HepG2 (cell line): ENCODE results near the gene TADA2B. TPM values are rescaled to one million over a fixed set of nuclear protein-coding genes. Genes with fewer than 3 reads are reported as not detected.

Experiments
- ATAD3A ChIP-seq: sonication (generic); formaldehyde crosslinking; IDR thresholded peaks from 2 replicates; pipeline ENCODE4 v1.4.0; 2020; ENCODE audit warnings: missing genetic modification reagents
- KDM1A ChIP-seq: IDR thresholded peaks from 2 replicates; pipeline ENCODE4 v1.6.1; 2016; ENCODE audit warnings: missing compliant biosample characterization
- MAFG ChIP-seq: sonication (generic); formaldehyde crosslinking; IDR thresholded peaks from 2 replicates; pipeline ENCODE4 v1.5.1; 2020; ENCODE audit warnings: mild to moderate bottlenecking, missing genetic modification reagents
- MLXIP ChIP-seq: sonication (generic); formaldehyde crosslinking; IDR thresholded peaks from 2 replicates; pipeline ENCODE4 v1.9.0; 2021; ENCODE audit warnings: missing genetic modification reagents, borderline replicate concordance
- MYC ChIP-seq: sonication (generic); formaldehyde crosslinking; IDR thresholded peaks from 2 replicates; pipeline ENCODE4 v1.9.0; 2021; ENCODE audit warnings: missing genetic modification reagents, borderline replicate concordance
- POLR2A ChIP-seq, 2 experiments: IDR thresholded peaks; 2 replicates each; pipeline ENCODE4 v1.6.1; 2011; ENCODE audit warnings: low read depth in 2 of 2, low read length in 2 of 2, mild to moderate bottlenecking in 1 of 2, moderate library complexity in 1 of 2; ENCODE audit not compliant: insufficient read depth in 1 of 2
- REL ChIP-seq: sonication (generic); formaldehyde crosslinking; conservative IDR thresholded peaks from 2 replicates; pipeline ENCODE4 v1.8.0; 2022; ENCODE audit warnings: mild to moderate bottlenecking, missing genetic modification reagents, moderate library complexity
- TBX2 ChIP-seq: sonication (generic); formaldehyde crosslinking; IDR thresholded peaks from 2 replicates; pipeline ENCODE4 v1.5.0; 2020; ENCODE audit warnings: missing genetic modification reagents, mild to moderate bottlenecking, borderline replicate concordance
- TFE3 ChIP-seq: IDR thresholded peaks from 2 replicates; pipeline ENCODE4 v1.6.1; 2016
- TOPORS ChIP-seq: sonication (generic); formaldehyde crosslinking; IDR thresholded peaks from 2 replicates; pipeline ENCODE4 v1.8.0; 2023; ENCODE audit warnings: mild to moderate bottlenecking, missing genetic modification reagents
- YEATS2 ChIP-seq: sonication (generic); formaldehyde crosslinking; IDR thresholded peaks from 2 replicates; pipeline ENCODE4 v1.4.0; 2020; ENCODE audit warnings: missing genetic modification reagents, borderline replicate concordance
- ZBTB3 ChIP-seq: sonication (generic); formaldehyde crosslinking; IDR thresholded peaks from 2 replicates; pipeline ENCODE4 v1.4.0; 2020; ENCODE audit warnings: low read depth, mild to moderate bottlenecking, moderate library complexity, missing genetic modification reagents, borderline replicate concordance
- ZFAT ChIP-seq: sonication (generic); formaldehyde crosslinking; conservative IDR thresholded peaks from 2 replicates; pipeline ENCODE4 v1.8.1; 2023; ENCODE audit warnings: missing genetic modification reagents, inconsistent platforms
- ZNF180 ChIP-seq: sonication (generic); formaldehyde crosslinking; IDR thresholded peaks from 2 replicates; pipeline ENCODE4 v1.4.0; 2020; ENCODE audit warnings: low read depth, missing genetic modification reagents, borderline replicate concordance
- ZNF207 ChIP-seq: fragments of 450-650 bp; IDR thresholded peaks from 2 replicates; pipeline ENCODE4 v1.6.1; 2016; ENCODE audit warnings: antibody characterized with exemption, borderline replicate concordance
- ZNF558 ChIP-seq: sonication (generic); formaldehyde crosslinking; IDR thresholded peaks from 2 replicates; pipeline ENCODE4 v1.9.0; 2022; ENCODE audit warnings: mild to moderate bottlenecking, missing genetic modification reagents, borderline replicate concordance
- ZNF562 ChIP-seq: sonication (generic); formaldehyde crosslinking; IDR thresholded peaks from 2 replicates; pipeline ENCODE4 v1.8.0; 2022; ENCODE audit warnings: missing genetic modification reagents, borderline replicate concordance
- ZNF674 ChIP-seq: sonication (generic); formaldehyde crosslinking; IDR thresholded peaks from 2 replicates; pipeline ENCODE4 v1.5.0; 2020; ENCODE audit warnings: low read depth, mild to moderate bottlenecking, missing genetic modification reagents
- ZSCAN30 ChIP-seq: sonication (generic); formaldehyde crosslinking; IDR thresholded peaks from 2 replicates; pipeline ENCODE4 v1.5.0; 2020; ENCODE audit warnings: mild to moderate bottlenecking, missing genetic modification reagents
- polyA plus RNA-seq, 8 experiments: library from polyadenylated mRNA; depleted of rRNA in 3 of 8; stranded (reverse) in 7 of 8; unstranded in 1 of 8; fragments of >200 nt; fragmentation: Illumina TruSeq in 4 of 8; extraction: Trizol in 4 of 8; gene quantifications; 2 replicates each; pipeline versions ENCODE4 v1.2.1 to v1.2.3, GENCODE V29; 2011 to 2016; ENCODE audit warnings: low read depth in 4 of 8, missing spikeins in 1 of 8, mixed read lengths in 1 of 8; ENCODE audit not compliant: insufficient read depth in 1 of 8
- total RNA-seq, 5 experiments: library from RNA; depleted of rRNA; stranded (reverse); fragments of >200 nt; fragmentation: Illumina TruSeq; extraction: Trizol; gene quantifications; 2 replicates each; pipeline ENCODE4 v1.2.3, GENCODE V29; 2016; ENCODE audit warnings: low read depth in 1 of 5
- TF ChIP-seq, protein P1 (sequence below): sonication (generic); formaldehyde crosslinking; IDR thresholded peaks from 2 replicates; pipeline ENCODE4 v1.5.0; 2020; ENCODE audit warnings: mild to moderate bottlenecking, missing genetic modification reagents, moderate library complexity
- TF ChIP-seq, protein P2 (sequence below): IDR thresholded peaks from 2 replicates; pipeline ENCODE4 v1.6.1; 2016; ENCODE audit warnings: mild to moderate bottlenecking
- TF ChIP-seq, protein P3 (sequence below): sonication (generic); formaldehyde crosslinking; IDR thresholded peaks from 2 replicates; pipeline ENCODE4 v1.8.1; 2023; ENCODE audit warnings: mild to moderate bottlenecking, missing genetic modification reagents

TADA2B gene
- total and polyA plus RNA-seq, 2 of the 13 experiments (the other 11 are each of a cell fraction or from before 2014, with no cell fraction given) = 4.6 to 8.9 TPM

- no peak for TF ChIP-seq ZNF207
- TF ChIP-seq TOPORS (CRISPR knock-in tag) = no peak
- no peak for TF ChIP-seq REL (CRISPR knock-in tag)
- no peak for TF ChIP-seq ZNF558 (CRISPR knock-in tag)
- TF ChIP-seq POLR2A (IDR thresholded peaks at IDR 0.05; ENCODE audit: insufficient read depth in 1 of 2, low read depth in 2 of 2, low read length in 2 of 2) = no peak
- TF ChIP-seq, protein P1, sequence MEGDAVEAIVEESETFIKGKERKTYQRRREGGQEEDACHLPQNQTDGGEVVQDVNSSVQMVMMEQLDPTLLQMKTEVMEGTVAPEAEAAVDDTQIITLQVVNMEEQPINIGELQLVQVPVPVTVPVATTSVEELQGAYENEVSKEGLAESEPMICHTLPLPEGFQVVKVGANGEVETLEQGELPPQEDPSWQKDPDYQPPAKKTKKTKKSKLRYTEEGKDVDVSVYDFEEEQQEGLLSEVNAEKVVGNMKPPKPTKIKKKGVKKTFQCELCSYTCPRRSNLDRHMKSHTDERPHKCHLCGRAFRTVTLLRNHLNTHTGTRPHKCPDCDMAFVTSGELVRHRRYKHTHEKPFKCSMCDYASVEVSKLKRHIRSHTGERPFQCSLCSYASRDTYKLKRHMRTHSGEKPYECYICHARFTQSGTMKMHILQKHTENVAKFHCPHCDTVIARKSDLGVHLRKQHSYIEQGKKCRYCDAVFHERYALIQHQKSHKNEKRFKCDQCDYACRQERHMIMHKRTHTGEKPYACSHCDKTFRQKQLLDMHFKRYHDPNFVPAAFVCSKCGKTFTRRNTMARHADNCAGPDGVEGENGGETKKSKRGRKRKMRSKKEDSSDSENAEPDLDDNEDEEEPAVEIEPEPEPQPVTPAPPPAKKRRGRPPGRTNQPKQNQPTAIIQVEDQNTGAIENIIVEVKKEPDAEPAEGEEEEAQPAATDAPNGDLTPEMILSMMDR (CRISPR knock-in tag) = peak; percentile 38
- 0 out of 2 replicates have a peak, but pooled peaks have one; percentile 28 for TF ChIP-seq MLXIP
- no peak for TF ChIP-seq ZBTB3 (CRISPR knock-in tag)
- no peak for TF ChIP-seq ATAD3A (CRISPR knock-in tag)
- no peak for TF ChIP-seq TBX2 (CRISPR knock-in tag)
- no peak for TF ChIP-seq ZNF180 (CRISPR knock-in tag)
- TF ChIP-seq ZFAT (CRISPR knock-in tag) = no peak
- TF ChIP-seq ZSCAN30 (CRISPR knock-in tag) = no peak
- TF ChIP-seq KDM1A (CRISPR knock-in tag) = no peak
- no peak for TF ChIP-seq ZNF674 (CRISPR knock-in tag)
- no peak for TF ChIP-seq MYC (CRISPR knock-in tag)
- TF ChIP-seq, protein P2, sequence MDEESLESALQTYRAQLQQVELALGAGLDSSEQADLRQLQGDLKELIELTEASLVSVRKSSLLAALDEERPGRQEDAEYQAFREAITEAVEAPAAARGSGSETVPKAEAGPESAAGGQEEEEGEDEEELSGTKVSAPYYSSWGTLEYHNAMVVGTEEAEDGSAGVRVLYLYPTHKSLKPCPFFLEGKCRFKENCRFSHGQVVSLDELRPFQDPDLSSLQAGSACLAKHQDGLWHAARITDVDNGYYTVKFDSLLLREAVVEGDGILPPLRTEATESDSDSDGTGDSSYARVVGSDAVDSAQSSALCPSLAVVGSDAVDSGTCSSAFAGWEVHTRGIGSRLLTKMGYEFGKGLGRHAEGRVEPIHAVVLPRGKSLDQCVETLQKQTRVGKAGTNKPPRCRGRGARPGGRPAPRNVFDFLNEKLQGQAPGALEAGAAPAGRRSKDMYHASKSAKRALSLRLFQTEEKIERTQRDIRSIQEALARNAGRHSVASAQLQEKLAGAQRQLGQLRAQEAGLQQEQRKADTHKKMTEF (CRISPR knock-in tag) = no peak
- no peak for TF ChIP-seq MAFG
- TF ChIP-seq, protein P3, sequence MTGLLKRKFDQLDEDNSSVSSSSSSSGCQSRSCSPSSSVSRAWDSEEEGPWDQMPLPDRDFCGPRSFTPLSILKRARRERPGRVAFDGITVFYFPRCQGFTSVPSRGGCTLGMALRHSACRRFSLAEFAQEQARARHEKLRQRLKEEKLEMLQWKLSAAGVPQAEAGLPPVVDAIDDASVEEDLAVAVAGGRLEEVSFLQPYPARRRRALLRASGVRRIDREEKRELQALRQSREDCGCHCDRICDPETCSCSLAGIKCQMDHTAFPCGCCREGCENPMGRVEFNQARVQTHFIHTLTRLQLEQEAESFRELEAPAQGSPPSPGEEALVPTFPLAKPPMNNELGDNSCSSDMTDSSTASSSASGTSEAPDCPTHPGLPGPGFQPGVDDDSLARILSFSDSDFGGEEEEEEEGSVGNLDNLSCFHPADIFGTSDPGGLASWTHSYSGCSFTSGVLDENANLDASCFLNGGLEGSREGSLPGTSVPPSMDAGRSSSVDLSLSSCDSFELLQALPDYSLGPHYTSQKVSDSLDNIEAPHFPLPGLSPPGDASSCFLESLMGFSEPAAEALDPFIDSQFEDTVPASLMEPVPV (CRISPR knock-in tag) = no peak; the same call in 1 of the 2 replicates
- no peak for TF ChIP-seq TFE3
- TF ChIP-seq YEATS2 (CRISPR knock-in tag) = 0 out of 2 replicates have a peak, but pooled peaks have one; percentile 11
- TF ChIP-seq ZNF562 = no peak
Observed at GRCh38 chr4:7068279-7068842, 25.2 kb downstream of the TADA2B start (continued).
